CD4-positive, CD25-positive, alpha-beta regulatory T cell (primary cell): Measurements from ENCODE around the gene HRH1. TPM values are rescaled to one million over a fixed set of nuclear protein-coding genes. Genes with fewer than 3 reads are reported as not detected.

ENCODE experiments used
- ATAC-seq, 2 donors: fragments of 150-1000 bp; cut with Tn5 transposase; one replicate each; pipeline ENCODE4 v1.10.0; 2021; ENCODE audit warnings: low read depth in 2 of 2, moderate number of reproducible peaks in 2 of 2, moderate library complexity in 1 of 2
- DNase-seq, 3 donors: peaks; one replicate each; pipeline versions ENCODE4 v3.0.0 to v3.0.0-alpha.2; 2012 to 2022; ENCODE audit warnings: mixed read lengths in 1 of 3
- H3K27ac ChIP-seq: one replicate; pipeline ENCODE4 v1.7.0; 2013; ENCODE audit warnings: mild to moderate bottlenecking, low read length; ENCODE audit not compliant: insufficient read depth, poor library complexity, severe bottlenecking
- H3K27me3 ChIP-seq: one replicate; pipeline ENCODE4 v1.7.0; 2013; ENCODE audit warnings: low read length; ENCODE audit not compliant: control insufficient read depth, insufficient read depth
- H3K36me3 ChIP-seq: one replicate; pipeline ENCODE4 v1.7.0; 2013; ENCODE audit warnings: mild to moderate bottlenecking, low read length, moderate library complexity; ENCODE audit not compliant: control insufficient read depth, insufficient read depth
- H3K4me1 ChIP-seq: 2 replicates; pipeline ENCODE4 v1.7.0; 2013; ENCODE audit warnings: mild to moderate bottlenecking, low read length; ENCODE audit not compliant: insufficient read depth, control insufficient read depth, poor library complexity, severe bottlenecking
- H3K4me3 ChIP-seq: one replicate; pipeline ENCODE4 v1.7.0; 2013; ENCODE audit warnings: low read depth, mild to moderate bottlenecking, low read length, moderate library complexity
- H3K9me3 ChIP-seq, 2 experiments: 1 replicate in 1 of 2; 2 replicates in 1 of 2; pipeline ENCODE4 v1.7.0; 2013; ENCODE audit warnings: low read length in 2 of 2, mild to moderate bottlenecking in 1 of 2, moderate library complexity in 1 of 2; ENCODE audit not compliant: control insufficient read depth in 2 of 2
- H3K27ac Mint-ChIP-seq, 3 donors: one replicate each; pipeline ENCODE4 v1.8.0; 2020 to 2022; ENCODE audit warnings: mild to moderate bottlenecking in 3 of 3, mixed read lengths in 3 of 3, moderate library complexity in 2 of 3
- H3K27me3 Mint-ChIP-seq: one replicate; pipeline ENCODE4 v1.8.0; 2022; ENCODE audit warnings: mild to moderate bottlenecking, mixed read lengths
- H3K36me3 Mint-ChIP-seq: one replicate; pipeline ENCODE4 v1.8.0; 2020; ENCODE audit warnings: mixed read lengths
- H3K4me1 Mint-ChIP-seq, 4 donors: one replicate each; pipeline ENCODE4 v1.8.0; 2020 to 2022; ENCODE audit warnings: mixed read lengths in 4 of 4, mild to moderate bottlenecking in 1 of 4
- H3K4me3 Mint-ChIP-seq, 4 donors: one replicate each; pipeline ENCODE4 v1.8.0; 2020 to 2022; ENCODE audit warnings: mild to moderate bottlenecking in 4 of 4, mixed read lengths in 4 of 4, moderate library complexity in 3 of 4
- H3K9me3 Mint-ChIP-seq, 7 donors: one replicate each; pipeline ENCODE4 v1.8.0; 2020 to 2022; ENCODE audit warnings: mixed read lengths in 7 of 7, mild to moderate bottlenecking in 3 of 7, moderate library complexity in 2 of 7
- polyA plus RNA-seq, 4 donors: library from polyadenylated mRNA; unstranded; fragments of 300-500 nt; fragmentation: Illumina TruSeq; gene quantifications; one replicate each; pipeline ENCODE4 v1.2.3, GENCODE V29; 2021
- total RNA-seq: library from RNA; stranded (reverse); gene quantifications from one replicate; pipeline ENCODE4 v1.2.3, GENCODE V29; 2022

The HRH1 gene
- total and polyA plus RNA-seq, 5 donors from 2014 or later, result 0.15 TPM; not detected in 3

DNA sequence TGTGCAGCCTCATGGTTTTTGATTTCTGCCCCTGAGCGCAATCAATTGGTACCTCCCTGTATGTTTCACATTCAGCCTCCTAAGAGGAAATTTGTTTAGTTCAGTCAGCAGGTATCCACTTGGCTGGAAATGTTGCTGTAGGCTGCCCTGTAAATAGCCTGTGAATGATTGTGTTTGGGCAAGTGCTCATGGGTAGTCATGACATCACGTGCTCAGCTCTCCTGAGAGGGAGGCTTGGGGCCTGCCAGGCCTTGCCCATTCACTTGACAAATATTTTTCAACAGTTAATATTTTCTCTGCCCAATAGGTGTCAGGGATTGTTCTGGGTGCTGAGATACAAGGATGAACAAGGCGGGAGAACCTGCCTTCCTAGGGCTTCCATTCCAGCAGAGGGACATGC, 13.3 kb downstream of the HRH1 start:
- H3K27me3 Mint-ChIP-seq, result no peaks in the 10 kb centered on the region
- ATAC-seq (no peak), DNase-seq (no peak)
- Histone ChIP-seq H3K27ac (no peak overlapping the region), H3K27me3 (no peaks in the 10 kb centered on the region), H3K4me1 (no peaks in the 10 kb centered on the region), H3K9me3 (no peaks in the 10 kb centered on the region), H3K36me3 (no peaks in the 10 kb centered on the region), H3K4me3 (no peak overlapping the region)
- H3K4me3 Mint-ChIP-seq, result no peak overlapping the region
- H3K4me1 Mint-ChIP-seq, result no peaks in the 10 kb centered on the region
- no peak overlapping the region for H3K27ac Mint-ChIP-seq
- peaks cover 0 to 3% (median 0%) of the 10 kb centered on the region in 7 donors for H3K9me3 Mint-ChIP-seq
- no peaks in the 10 kb centered on the region for H3K36me3 Mint-ChIP-seq

DNA sequence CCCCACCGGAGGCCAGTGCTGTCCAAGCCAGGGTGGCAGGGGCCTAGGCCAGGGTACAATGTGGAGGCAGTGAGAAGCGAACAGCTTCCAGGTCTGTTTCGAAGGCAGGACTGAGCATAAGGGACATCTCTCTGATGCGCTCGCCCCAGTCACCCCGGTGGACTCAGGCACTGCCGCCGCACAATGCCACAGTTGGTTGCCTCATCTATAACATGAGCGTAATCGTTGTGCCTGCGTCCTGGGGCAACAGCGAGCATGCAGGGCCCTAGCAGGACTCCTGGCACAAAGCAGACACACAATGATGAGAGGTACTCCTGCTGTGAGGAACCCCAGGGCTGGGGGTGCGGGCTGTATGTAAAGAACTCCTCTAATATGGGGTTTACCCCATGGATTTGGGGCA, 14.1 kb downstream of the HRH1 start:
- no peaks in the 10 kb centered on the region for H3K27me3 Mint-ChIP-seq
- Histone ChIP-seq H3K36me3 (no peaks in the 10 kb centered on the region), H3K4me3 (no peak overlapping the region), H3K9me3 (no peaks in the 10 kb centered on the region), H3K27me3 (no peaks in the 10 kb centered on the region), H3K27ac (no peak overlapping the region), H3K4me1 (no peaks in the 10 kb centered on the region)
- H3K27ac Mint-ChIP-seq, result no peak overlapping the region
- no peaks in the 10 kb centered on the region for H3K4me1 Mint-ChIP-seq
- H3K36me3 Mint-ChIP-seq, result no peaks in the 10 kb centered on the region
- no peak overlapping the region for H3K4me3 Mint-ChIP-seq
- ATAC-seq (no peak), DNase-seq (no peak)
- H3K9me3 Mint-ChIP-seq, result peaks cover 0 to 3% (median 0%) of the 10 kb centered on the region in 7 donors

DNA sequence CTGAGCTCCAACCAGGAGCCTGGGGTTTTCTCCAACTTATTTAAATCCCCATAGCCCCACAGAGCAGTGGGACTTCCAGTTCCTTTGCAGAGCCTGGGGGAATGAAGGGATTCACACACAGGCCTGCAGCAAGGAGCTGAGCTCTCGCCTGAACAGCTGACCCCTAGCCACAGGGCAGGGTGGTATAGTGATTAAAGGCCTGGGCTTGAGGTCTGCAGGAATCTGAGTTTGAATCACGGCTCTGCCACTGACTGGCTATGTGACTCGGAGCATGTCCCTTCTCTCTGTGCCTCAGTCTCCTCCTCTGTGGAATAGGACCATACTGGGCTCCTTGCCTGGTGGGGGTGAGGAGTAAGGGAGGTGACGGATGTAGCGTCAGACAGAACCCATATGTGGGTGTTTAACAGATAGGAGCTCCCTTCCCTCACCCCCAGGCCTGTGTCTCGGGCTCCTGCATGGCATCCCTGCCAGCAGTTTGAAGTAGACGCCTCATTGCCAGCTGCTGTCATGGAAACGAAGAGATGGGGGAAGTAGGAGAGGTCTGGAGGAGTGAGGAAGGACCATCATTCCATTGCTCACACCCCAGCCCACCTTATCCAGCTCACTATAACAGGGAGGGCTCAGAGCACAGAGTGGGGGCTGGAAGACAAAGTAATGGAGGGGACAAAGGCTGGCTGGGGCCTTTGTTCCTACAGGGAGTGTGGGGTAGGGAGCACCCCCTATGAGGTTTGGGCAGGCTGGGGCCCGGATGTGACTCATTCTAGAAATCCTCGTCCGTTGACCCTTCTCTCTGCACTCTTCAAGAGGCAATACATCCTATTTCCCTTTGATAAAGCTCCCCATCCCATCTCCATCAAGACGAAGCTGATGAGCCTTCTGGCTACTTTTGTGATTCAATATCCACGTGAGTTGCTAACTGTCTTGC, 14.8 kb downstream of the HRH1 start:
- Mint-ChIP-seq H3K27me3 (no peaks in the 10 kb centered on the region), H3K4me1 (no peaks in the 10 kb centered on the region), H3K36me3 (no peaks in the 10 kb centered on the region), H3K4me3 (no peak overlapping the region), H3K9me3 (peaks cover 0 to 2% (median 0%) of the 10 kb centered on the region in 7 donors), H3K27ac (peak overlapping the region in 1 of 3 donors; percentile 92)
- no peaks in the 10 kb centered on the region for H3K27me3 ChIP-seq
- ATAC-seq, result no peak
- H3K27ac ChIP-seq, result no peak overlapping the region
- no peak overlapping the region for H3K4me3 ChIP-seq
- H3K4me1 ChIP-seq, result no peaks in the 10 kb centered on the region
- no peaks in the 10 kb centered on the region for H3K36me3 ChIP-seq
- DNase-seq, result no peak
- no peaks in the 10 kb centered on the region for H3K9me3 ChIP-seq

DNA sequence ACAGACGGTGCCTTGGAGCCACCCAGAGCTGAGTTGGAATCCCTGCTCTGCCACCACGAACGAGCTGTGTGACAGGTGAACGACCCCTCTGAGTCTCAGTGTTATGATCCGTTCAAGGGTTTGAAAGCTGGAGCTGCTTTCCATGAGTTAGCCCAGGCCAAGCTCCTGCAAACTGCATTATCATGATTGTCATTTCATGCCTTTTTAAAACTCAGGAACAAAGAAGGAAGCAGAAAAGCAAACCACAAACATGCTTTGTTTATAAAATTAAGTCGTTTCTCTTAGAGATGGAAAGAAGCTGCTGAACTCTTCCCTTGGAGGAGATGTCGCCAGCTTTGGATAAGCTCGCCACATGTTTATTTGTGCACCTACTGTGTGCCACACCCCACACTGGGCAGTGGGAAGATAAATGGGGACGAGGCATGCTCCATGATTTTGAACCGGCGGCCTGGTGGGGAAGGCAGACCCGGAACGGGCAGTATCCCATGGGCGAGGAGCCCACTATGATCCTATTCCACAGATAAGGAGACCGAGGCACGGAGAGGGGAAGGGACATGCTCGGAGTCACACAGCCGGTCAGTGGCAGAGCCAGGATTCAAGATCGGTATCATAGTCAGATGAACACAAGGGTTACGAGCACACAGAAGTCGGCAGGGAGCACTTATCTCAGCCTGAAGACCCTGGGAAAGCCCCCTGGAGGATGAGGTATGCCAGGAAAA, 15.9 kb downstream of the HRH1 start:
- Mint-ChIP-seq H3K27ac (no peak overlapping the region), H3K9me3 (peaks cover 0 to 2% (median 0%) of the 10 kb centered on the region in 7 donors), H3K36me3 (no peaks in the 10 kb centered on the region)

DNA sequence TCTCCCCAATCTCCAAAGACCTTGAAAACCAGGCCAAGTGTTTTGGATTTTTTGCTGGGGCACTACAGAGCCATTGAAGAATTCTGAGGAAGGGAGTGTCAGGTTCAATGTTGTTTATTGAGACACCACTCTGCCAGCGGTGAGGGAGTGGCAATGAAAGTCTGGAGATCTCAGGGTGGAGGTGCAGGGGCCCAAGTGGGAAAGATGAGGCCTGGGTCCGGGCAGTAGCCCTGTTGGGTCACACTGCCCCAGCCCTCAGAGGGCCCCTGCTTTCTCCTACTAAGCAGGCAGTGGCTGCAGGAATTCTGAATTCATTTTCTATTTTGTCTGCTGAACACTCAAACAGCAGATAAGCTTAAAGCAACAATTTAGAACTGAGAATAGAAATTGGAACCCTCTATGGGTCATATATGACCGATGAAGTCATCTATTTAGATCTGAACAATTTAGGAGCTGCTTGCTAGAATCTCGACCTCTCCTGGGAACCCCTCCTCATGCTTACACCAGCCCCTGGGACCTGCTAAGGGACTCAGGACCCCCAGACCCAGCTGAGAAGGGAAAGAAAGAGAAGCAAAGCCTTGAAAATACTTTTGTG, 17.9 kb downstream of the HRH1 start:
- Histone ChIP-seq H3K4me1 (no peaks in the 10 kb centered on the region), H3K9me3 (no peaks in the 10 kb centered on the region), H3K4me3 (no peak overlapping the region), H3K36me3 (no peaks in the 10 kb centered on the region), H3K27me3 (no peaks in the 10 kb centered on the region), H3K27ac (no peak overlapping the region)
- peaks cover 0 to 2% (median 0%) of the 10 kb centered on the region in 7 donors for H3K9me3 Mint-ChIP-seq
- H3K4me3 Mint-ChIP-seq, result no peak overlapping the region
- no peaks in the 10 kb centered on the region for H3K27me3 Mint-ChIP-seq
- DNase-seq (no peak), ATAC-seq (no peak)
- no peaks in the 10 kb centered on the region for H3K36me3 Mint-ChIP-seq
- no peak overlapping the region for H3K27ac Mint-ChIP-seq
- no peaks in the 10 kb centered on the region for H3K4me1 Mint-ChIP-seq

More for the DNA sequence above, 15.9 kb downstream of the HRH1 start:
- Histone ChIP-seq H3K36me3 (no peaks in the 10 kb centered on the region), H3K9me3 (no peaks in the 10 kb centered on the region), H3K4me1 (no peaks in the 10 kb centered on the region), H3K4me3 (no peak overlapping the region), H3K27ac (no peak overlapping the region), H3K27me3 (no peaks in the 10 kb centered on the region)
- H3K4me3 Mint-ChIP-seq, result no peak overlapping the region
- no peaks in the 10 kb centered on the region for H3K27me3 Mint-ChIP-seq
- DNase-seq (no peak), ATAC-seq (no peak)
- H3K4me1 Mint-ChIP-seq, result no peaks in the 10 kb centered on the region

DNA sequence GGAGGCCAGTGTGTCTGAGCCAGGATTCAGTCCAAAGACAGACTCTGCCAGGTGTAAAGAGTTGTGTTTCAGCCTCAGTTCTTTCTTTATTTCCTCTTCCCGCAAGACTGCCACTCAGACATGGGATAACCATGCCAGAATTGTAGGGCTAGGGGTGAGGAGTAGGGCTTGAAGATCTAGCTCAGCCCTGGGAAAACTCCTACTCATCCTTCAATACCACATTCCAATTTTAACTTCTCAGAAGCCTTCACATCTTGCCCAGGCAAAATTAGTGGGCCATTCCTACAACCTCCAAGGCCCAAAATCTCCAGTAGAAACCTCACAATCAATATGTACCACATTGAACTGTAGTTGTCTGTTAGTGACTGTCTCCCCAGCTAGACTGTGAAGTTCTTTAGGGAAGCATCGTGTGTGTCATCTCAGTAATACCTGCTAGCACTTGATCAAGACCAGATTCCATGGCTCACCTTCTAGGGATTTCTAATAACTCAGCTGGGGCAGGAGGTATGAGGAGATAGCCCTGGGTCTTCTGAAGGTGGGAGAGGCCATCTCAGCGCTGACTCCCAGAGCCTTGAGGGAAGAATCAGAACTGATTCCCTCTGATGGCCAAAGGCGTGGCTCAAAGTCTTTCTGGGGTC, 19.7 kb downstream of the HRH1 start:
- no peaks in the 10 kb centered on the region for H3K36me3 Mint-ChIP-seq
- no peaks in the 10 kb centered on the region for H3K27me3 ChIP-seq
- H3K4me1 ChIP-seq, result no peaks in the 10 kb centered on the region
- H3K27ac Mint-ChIP-seq, result peak overlapping the region in 1 of 3 donors; percentile 26
- no peaks in the 10 kb centered on the region for H3K27me3 Mint-ChIP-seq
- no peak overlapping the region for H3K4me3 ChIP-seq
- H3K4me1 Mint-ChIP-seq, result no peaks in the 10 kb centered on the region
- no peak for DNase-seq
- H3K9me3 ChIP-seq, result no peaks in the 10 kb centered on the region
- no peak overlapping the region for H3K4me3 Mint-ChIP-seq
- no peaks in the 10 kb centered on the region for H3K36me3 ChIP-seq
- H3K9me3 Mint-ChIP-seq, result peaks cover 0 to 2% (median 0%) of the 10 kb centered on the region in 7 donors
- ATAC-seq, result no peak
- no peak overlapping the region for H3K27ac ChIP-seq

DNA sequence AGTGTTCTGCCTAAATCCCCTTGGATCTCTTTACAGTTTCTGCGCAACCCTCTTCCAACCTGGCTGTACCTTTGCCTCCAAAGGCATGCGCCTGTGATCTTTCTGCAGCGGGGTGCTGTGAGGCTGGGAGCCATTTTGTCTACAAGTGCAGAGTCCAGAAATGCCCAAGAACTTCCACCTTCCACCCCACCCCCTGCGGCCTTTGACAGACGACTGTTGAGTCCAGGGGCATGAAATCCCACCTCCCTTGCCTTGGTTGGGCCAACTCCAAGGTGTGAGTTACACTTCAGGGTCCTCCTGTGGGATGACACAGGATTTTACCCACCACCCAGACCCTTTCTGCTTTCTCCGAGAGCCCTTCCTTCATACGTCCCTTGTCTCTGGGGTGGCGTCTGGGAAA, 24.1 kb downstream of the HRH1 start:
- H3K27ac Mint-ChIP-seq, result no peak overlapping the region
- Histone ChIP-seq H3K9me3 (no peaks in the 10 kb centered on the region), H3K27ac (no peak overlapping the region), H3K27me3 (peaks cover 2% of the 10 kb centered on the region), H3K4me1 (no peaks in the 10 kb centered on the region), H3K36me3 (no peaks in the 10 kb centered on the region), H3K4me3 (no peak overlapping the region)
- no peaks in the 10 kb centered on the region for H3K36me3 Mint-ChIP-seq
- DNase-seq (no peak), ATAC-seq (no peak)
- no peaks in the 10 kb centered on the region for H3K4me1 Mint-ChIP-seq
- no peaks in the 10 kb centered on the region for H3K9me3 Mint-ChIP-seq
- peaks cover 4% of the 10 kb centered on the region for H3K27me3 Mint-ChIP-seq
- no peak overlapping the region for H3K4me3 Mint-ChIP-seq
